ENCODE measurements around the gene SPPL2C. TPM values are rescaled to one million over a fixed set of nuclear protein-coding genes. Genes with fewer than 3 reads are reported as not detected.

Gene SPPL2C
- total and polyA plus RNA-seq, 10 of the 15 experiments (the other 5 are each of a cell fraction or from before 2014, with no cell fraction given) = not detected

DNA sequence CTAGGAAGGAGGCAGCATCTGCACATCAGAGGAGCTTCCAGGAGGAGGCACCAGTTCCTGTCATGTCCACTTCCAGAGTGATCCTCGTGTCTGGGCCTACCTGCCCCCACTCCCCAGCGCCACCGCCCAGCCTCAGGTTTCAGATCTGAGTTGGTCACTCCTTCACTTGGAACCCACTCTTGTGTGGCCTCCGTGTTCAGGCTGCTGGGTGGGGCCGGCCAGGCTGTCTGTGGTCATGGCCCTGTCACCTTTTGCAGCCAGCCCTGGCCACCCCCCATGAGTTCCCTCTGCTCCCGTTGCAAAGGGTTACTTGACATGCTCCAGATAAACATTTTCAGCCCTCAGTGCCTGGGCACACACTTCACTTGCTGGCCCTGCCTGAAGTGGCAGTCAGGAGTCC, 26.6 kb upstream of the SPPL2C start:
- intact Hi-C loops (cut with micrococcal nuclease; ENCODE audit: unreplicated experiment) = no loop called here
- FAIRE-seq (no peak), DNase-seq (ENCODE audit: low read depth, low spot score) (no peak), ATAC-seq (no peak)
- 29% methylated on average over 6 of the region's 6 CpGs for WGBS (ENCODE audit: insufficient coverage, insufficient replicate concordance, low lambda C conversion rate, missing lambda C conversion rate)
- SMC1A ChIA-PET (ENCODE audit: uncharacterized antibody, unreplicated experiment) = no interaction called here
- Histone ChIP-seq H3K27ac (ENCODE audit: control insufficient read depth, insufficient read depth) (no peak overlapping the region), H3K4me3 (no peak overlapping the region), H3K4me2 (ENCODE audit: control insufficient read depth, insufficient read depth) (no peak overlapping the region), H3K9me3 (replicated peaks; ENCODE audit: control insufficient read depth, insufficient read depth, low read length) (no peaks in the 10 kb centered on the region), H3K36me3 (ENCODE audit: control insufficient read depth in 2 of 2, insufficient read depth in 2 of 2, low read length in 1 of 2) (no peaks in the 10 kb centered on the region), H4K20me1 (ENCODE audit: control insufficient read depth, insufficient read depth) (no peaks in the 10 kb centered on the region), H3K4me1 (ENCODE audit: control insufficient read depth, insufficient read depth, low read length) (no peaks in the 10 kb centered on the region), H3K27me3 (replicated peaks in 1 of 2; ENCODE audit: control insufficient read depth in 2 of 2, insufficient read depth in 2 of 2, low read length in 1 of 2) (peaks cover 0 to 2% of the 10 kb centered on the region in 2 experiments; a peak in 1 of 4 replicates), H3K9ac (ENCODE audit: control insufficient read depth, insufficient read depth, low read length) (no peak overlapping the region), H2AFZ (ENCODE audit: control insufficient read depth, low read depth, low read length) (no peak overlapping the region), H3K79me2 (ENCODE audit: control insufficient read depth, insufficient read depth, low read length) (no peaks in the 10 kb centered on the region)
- CTCF ChIA-PET = no interaction called here
- POLR2A ChIA-PET = no interaction called here
- TF ChIP-seq BACH1 (IDR thresholded peaks at IDR 0.05; ENCODE audit: borderline replicate concordance) (no peak), NFXL1 (IDR thresholded peaks at IDR 0.05; ENCODE audit: borderline replicate concordance) (no peak), HCFC1 (IDR thresholded peaks at IDR 0.05; ENCODE audit: low read length) (no peak), GATAD2B (conservative IDR thresholded peaks at IDR 0.05; ENCODE audit: low read depth) (no peak), SMAD1 (IDR thresholded peaks at IDR 0.05; ENCODE audit: low read depth, partially characterized antibody) (no peak), SREBF1 (IDR thresholded peaks at IDR 0.05; ENCODE audit: low read length) (no peak), ZNF207 (IDR thresholded peaks at IDR 0.05; ENCODE audit: borderline replicate concordance) (no peak), SMARCA5 (IDR thresholded peaks at IDR 0.05) (no peak), IKZF2 (IDR thresholded peaks at IDR 0.05) (no peak), NFYB (IDR thresholded peaks at IDR 0.05; ENCODE audit: insufficient read depth, low read depth, low read length) (no peak), EGR1 (IDR thresholded peaks at IDR 0.05; ENCODE audit: borderline replicate concordance in 1 of 2, low read depth in 2 of 2, low read length in 2 of 2) (no peak), NR2C2 (IDR thresholded peaks at IDR 0.05; ENCODE audit: borderline replicate concordance, control insufficient read depth, insufficient read length, low read depth) (no peak), KAT2A (conservative IDR thresholded peaks at IDR 0.05; ENCODE audit: control insufficient read depth, low read depth, low read length) (no peak), WRNIP1 (IDR thresholded peaks at IDR 0.05; ENCODE audit: borderline replicate concordance, low read depth, low read length) (no peak), SMAD5 (IDR thresholded peaks at IDR 0.05; ENCODE audit: low read depth) (no peak), RELA (IDR thresholded peaks at IDR 0.05; ENCODE audit: borderline replicate concordance, partially characterized antibody) (no peak), ZNF24 (IDR thresholded peaks at IDR 0.05) (no peak)
- TF ChIP-seq, protein P1, sequence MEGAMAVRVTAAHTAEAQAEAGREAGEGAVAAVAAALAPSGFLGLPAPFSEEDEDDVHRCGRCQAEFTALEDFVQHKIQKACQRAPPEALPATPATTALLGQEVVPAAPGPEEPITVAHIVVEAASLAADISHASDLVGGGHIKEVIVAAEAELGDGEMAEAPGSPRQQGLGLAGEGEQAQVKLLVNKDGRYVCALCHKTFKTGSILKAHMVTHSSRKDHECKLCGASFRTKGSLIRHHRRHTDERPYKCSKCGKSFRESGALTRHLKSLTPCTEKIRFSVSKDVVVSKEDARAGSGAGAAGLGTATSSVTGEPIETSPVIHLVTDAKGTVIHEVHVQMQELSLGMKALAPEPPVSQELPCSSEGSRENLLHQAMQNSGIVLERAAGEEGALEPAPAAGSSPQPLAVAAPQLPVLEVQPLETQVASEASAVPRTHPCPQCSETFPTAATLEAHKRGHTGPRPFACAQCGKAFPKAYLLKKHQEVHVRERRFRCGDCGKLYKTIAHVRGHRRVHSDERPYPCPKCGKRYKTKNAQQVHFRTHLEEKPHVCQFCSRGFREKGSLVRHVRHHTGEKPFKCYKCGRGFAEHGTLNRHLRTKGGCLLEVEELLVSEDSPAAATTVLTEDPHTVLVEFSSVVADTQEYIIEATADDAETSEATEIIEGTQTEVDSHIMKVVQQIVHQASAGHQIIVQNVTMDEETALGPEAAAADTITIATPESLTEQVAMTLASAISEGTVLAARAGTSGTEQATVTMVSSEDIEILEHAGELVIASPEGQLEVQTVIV (IDR thresholded peaks at IDR 0.05; ENCODE audit: borderline replicate concordance, partially characterized antibody) = no peak
- TF ChIP-seq, protein P2, sequence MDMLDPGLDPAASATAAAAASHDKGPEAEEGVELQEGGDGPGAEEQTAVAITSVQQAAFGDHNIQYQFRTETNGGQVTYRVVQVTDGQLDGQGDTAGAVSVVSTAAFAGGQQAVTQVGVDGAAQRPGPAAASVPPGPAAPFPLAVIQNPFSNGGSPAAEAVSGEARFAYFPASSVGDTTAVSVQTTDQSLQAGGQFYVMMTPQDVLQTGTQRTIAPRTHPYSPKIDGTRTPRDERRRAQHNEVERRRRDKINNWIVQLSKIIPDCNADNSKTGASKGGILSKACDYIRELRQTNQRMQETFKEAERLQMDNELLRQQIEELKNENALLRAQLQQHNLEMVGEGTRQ (IDR thresholded peaks at IDR 0.05; ENCODE audit: borderline replicate concordance, low read depth, low read length) = no peak
- in situ Hi-C loops (cut with MboI) = no loop called here
- RAD21 ChIA-PET (ENCODE audit: unreplicated experiment) = no interaction called here
- BruUV-seq (replicated peaks) = no TSS peak
